ENCODE measurements around the gene XXYLT1.
"Not testable (repeated sequence)": the region's sequence is repeated elsewhere in the genome, so short reads cannot be mapped to it uniquely, and the experiment has no call there.

Gene XXYLT1

GRCh38 chr3:195111319-195111705 is 159.6 kb downstream of the XXYLT1 start:
- DNase-seq, result peak in 1 of 2 donors; percentile 32
- Histone ChIP-seq H3K27me3 (no peaks in the 10 kb centered on the region), H3K36me3 (no peaks in the 10 kb centered on the region), H3K4me1 (peaks cover 0 to 4% (median 4%) of the 10 kb centered on the region in 4 donors), H3K27ac (no peak overlapping the region), H3K9me3 (no peaks in the 10 kb centered on the region), H3K4me3 (no peak overlapping the region)
- intact Hi-C loops (cut with DNase I; ENCODE audit: low total_unique reads), result no loop called here
- TF ChIP-seq CTCF (IDR thresholded peaks at IDR 0.05), result no peak

GRCh38 chr3:195110647-195111318 is 160.2 kb downstream of the XXYLT1 start:
- H3K27ac ChIP-seq, result no peak overlapping the region
- no peaks in the 10 kb centered on the region for H3K9me3 ChIP-seq
- peaks cover 0 to 6% (median 6%) of the 10 kb centered on the region in 4 donors for H3K4me1 ChIP-seq
- intact Hi-C loops (cut with DNase I; ENCODE audit: low total_unique reads), result no loop called here
- H3K27me3 ChIP-seq, result no peaks in the 10 kb centered on the region
- no peaks in the 10 kb centered on the region for H3K36me3 ChIP-seq
- no peak for TF ChIP-seq CTCF (IDR thresholded peaks at IDR 0.05)
- DNase-seq, result peak; percentile 47 to 67
- H3K4me3 ChIP-seq, result no peak overlapping the region

GRCh38 chr3:195109098-195109657 is 161.8 kb downstream of the XXYLT1 start:
- peak in 1 of 2 donors; percentile 41 for DNase-seq
- no peaks in the 10 kb centered on the region for H3K36me3 ChIP-seq
- H3K4me3 ChIP-seq, result no peak overlapping the region
- H3K27ac ChIP-seq, result no peak overlapping the region
- H3K4me1 ChIP-seq, result peaks cover 0 to 6% (median 6%) of the 10 kb centered on the region in 4 donors
- no peaks in the 10 kb centered on the region for H3K9me3 ChIP-seq
- H3K27me3 ChIP-seq, result no peaks in the 10 kb centered on the region
- TF ChIP-seq CTCF (IDR thresholded peaks at IDR 0.05), result no peak
- intact Hi-C loops (cut with DNase I; ENCODE audit: low total_unique reads), result no loop called here

GRCh38 chr3:195107593-195107992 is 163.4 kb downstream of the XXYLT1 start:
- no peak overlapping the region for H3K27ac ChIP-seq
- H3K4me3 ChIP-seq, result no peak overlapping the region
- no peaks in the 10 kb centered on the region for H3K27me3 ChIP-seq
- H3K9me3 ChIP-seq, result no peaks in the 10 kb centered on the region
- no peak for TF ChIP-seq CTCF (IDR thresholded peaks at IDR 0.05)
- DNase-seq, result peak in 1 of 2 donors; percentile 31
- intact Hi-C loops (cut with DNase I; ENCODE audit: low total_unique reads), result no loop called here
- H3K4me1 ChIP-seq, result peaks cover 0 to 6% (median 6%) of the 10 kb centered on the region in 4 donors
- no peaks in the 10 kb centered on the region for H3K36me3 ChIP-seq

- H3K4me1 ChIP-seq; H3K9me3 ChIP-seq; H3K27ac ChIP-seq; H3K27me3 ChIP-seq; intact Hi-C loops (cut with DNase I; ENCODE audit: low total_unique reads); H3K4me3 ChIP-seq; H3K36me3 ChIP-seq: not testable (repeated sequence)
- DNase-seq, result peak in 1 of 2 donors; percentile 48
These were observed 163.9 kb downstream of the XXYLT1 start for GRCh38 chr3:195107031-195107430.

GRCh38 chr3:195106418-195106906 is 164.5 kb downstream of the XXYLT1 start:
- TF ChIP-seq CTCF (IDR thresholded peaks at IDR 0.05), result peak; percentile 97 to 98
- Histone ChIP-seq H3K4me3 (no peak overlapping the region), H3K27ac (no peak overlapping the region), H3K4me1 (peaks cover 0 to 6% (median 6%) of the 10 kb centered on the region in 4 donors), H3K27me3 (no peaks in the 10 kb centered on the region), H3K9me3 (no peaks in the 10 kb centered on the region), H3K36me3 (no peaks in the 10 kb centered on the region)
- intact Hi-C loops (cut with DNase I; ENCODE audit: low total_unique reads), result no loop called here
- peak; percentile 37 to 70 for DNase-seq

Measured in tibial artery (tissue), 4 donors.